ENCODE results near the gene SLC51A.

The SLC51A gene

DNA sequence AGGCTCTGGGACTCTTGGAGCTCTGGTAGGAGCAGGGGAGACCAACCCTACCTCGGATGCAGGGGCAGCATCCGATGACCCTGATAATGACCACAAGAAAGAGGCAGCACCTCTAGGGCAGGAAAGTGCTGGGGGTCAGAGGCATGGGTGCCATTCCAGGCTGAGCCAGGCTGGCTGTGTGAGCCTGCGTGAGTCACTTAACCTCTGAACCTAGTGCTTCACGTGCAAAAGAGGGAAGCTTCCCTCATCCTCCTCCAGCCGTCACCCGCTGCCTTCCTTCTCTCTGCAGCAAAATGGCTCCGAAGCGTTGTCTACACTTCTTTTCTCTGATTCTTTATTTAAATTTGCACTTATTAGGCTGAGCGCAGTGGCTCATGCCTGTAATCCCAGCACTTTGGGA lies 40.6 kb upstream of the SLC51A start:
- POLR2A ChIA-PET = no interaction called here
- TF ChIP-seq, protein P1, sequence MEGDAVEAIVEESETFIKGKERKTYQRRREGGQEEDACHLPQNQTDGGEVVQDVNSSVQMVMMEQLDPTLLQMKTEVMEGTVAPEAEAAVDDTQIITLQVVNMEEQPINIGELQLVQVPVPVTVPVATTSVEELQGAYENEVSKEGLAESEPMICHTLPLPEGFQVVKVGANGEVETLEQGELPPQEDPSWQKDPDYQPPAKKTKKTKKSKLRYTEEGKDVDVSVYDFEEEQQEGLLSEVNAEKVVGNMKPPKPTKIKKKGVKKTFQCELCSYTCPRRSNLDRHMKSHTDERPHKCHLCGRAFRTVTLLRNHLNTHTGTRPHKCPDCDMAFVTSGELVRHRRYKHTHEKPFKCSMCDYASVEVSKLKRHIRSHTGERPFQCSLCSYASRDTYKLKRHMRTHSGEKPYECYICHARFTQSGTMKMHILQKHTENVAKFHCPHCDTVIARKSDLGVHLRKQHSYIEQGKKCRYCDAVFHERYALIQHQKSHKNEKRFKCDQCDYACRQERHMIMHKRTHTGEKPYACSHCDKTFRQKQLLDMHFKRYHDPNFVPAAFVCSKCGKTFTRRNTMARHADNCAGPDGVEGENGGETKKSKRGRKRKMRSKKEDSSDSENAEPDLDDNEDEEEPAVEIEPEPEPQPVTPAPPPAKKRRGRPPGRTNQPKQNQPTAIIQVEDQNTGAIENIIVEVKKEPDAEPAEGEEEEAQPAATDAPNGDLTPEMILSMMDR (IDR thresholded peaks at IDR 0.05; ENCODE audit: insufficient read depth, low read length, missing control alignments) = no peak

DNA sequence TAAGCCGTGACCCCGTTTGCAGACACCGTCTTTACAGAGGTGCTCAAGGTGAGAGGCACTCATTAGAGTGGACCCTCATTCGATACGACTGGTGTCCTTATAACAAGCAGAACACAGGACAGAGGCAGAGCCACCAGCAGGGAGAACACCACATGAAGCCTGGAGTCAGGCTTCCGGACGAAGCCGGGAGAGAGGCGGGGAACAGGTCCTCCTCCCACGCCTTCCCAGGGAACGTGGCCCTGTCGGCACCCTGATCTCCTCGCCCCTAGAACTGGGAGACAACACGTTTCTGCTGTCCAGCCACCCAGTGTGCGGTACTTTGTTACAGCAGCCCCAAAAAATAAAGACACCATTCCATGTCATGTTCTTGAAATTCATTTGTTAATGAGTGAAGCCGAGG lies 38.8 kb upstream of the SLC51A start:
- TF ChIP-seq, protein P1 (IDR thresholded peaks at IDR 0.05; ENCODE audit: insufficient read depth, low read length, missing control alignments) = no peak
- ChIA-PET POLR2A (no interaction called here), CTCF (no interaction called here)
- no peak overlapping the region for H3K4me3 ChIP-seq (ENCODE audit: low read depth, low read length)
- DNase-seq (ENCODE audit: low read depth, low spot score) = no peak

More for the DNA sequence above, 40.6 kb upstream of the SLC51A start:
- no peak for DNase-seq (ENCODE audit: low read depth, low spot score)
- no peak overlapping the region for H3K4me3 ChIP-seq (ENCODE audit: low read depth, low read length)
- CTCF ChIA-PET = no interaction called here

DNA sequence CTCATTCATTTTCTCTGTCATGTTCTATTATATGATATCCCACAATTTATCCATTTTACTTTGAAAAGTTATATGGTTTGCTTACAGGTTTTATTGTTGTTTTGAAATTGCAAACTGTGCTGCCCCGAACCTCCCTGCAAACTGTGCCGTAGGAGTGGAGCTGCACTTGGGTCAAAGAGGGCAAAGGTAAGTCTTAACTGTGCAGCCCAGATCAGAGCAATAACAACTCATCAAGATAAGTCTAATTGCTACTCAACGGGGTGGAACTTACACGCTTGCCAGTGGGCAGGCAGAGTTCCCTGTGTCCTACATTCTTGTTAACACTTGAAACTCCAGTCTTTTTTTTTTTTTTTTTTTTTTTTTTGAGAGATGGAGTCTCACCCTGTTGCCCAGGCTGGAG lies 38.4 kb upstream of the SLC51A start:
- TF ChIP-seq, protein P1 (IDR thresholded peaks at IDR 0.05; ENCODE audit: insufficient read depth, low read length, missing control alignments) = no peak
- DNase-seq (ENCODE audit: low read depth, low spot score) = no peak
- CTCF ChIA-PET = no interaction called here
- POLR2A ChIA-PET = no interaction called here
- no peak overlapping the region for H3K4me3 ChIP-seq (ENCODE audit: low read depth, low read length)

DNA sequence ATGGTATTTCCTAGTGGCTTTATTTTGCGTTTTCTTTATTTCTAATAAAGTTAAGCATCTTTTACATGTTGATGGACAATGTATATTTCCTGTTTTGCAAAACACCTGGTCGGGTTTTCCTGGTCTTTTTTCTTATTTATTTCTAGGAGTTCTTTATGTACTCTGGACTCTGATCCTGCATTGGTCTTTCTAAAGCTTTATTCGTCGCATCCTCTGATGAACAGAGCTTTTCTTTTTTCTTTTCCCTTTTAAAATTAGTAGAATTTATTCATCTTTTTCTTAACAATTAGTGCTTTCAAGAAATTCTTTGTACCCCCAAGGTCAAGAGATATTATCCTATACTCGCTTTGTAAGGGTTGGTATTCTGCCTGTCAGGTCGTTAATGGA lies 37.3 kb upstream of the SLC51A start:
- CTCF ChIA-PET = interaction anchor here (1.0 to 4.3 kb wide), 4 partner anchors 18 to 106 kb away, joined by 3 to 17 read pairs (median 5); no protein-coding TSS in a partner anchor

DNA sequence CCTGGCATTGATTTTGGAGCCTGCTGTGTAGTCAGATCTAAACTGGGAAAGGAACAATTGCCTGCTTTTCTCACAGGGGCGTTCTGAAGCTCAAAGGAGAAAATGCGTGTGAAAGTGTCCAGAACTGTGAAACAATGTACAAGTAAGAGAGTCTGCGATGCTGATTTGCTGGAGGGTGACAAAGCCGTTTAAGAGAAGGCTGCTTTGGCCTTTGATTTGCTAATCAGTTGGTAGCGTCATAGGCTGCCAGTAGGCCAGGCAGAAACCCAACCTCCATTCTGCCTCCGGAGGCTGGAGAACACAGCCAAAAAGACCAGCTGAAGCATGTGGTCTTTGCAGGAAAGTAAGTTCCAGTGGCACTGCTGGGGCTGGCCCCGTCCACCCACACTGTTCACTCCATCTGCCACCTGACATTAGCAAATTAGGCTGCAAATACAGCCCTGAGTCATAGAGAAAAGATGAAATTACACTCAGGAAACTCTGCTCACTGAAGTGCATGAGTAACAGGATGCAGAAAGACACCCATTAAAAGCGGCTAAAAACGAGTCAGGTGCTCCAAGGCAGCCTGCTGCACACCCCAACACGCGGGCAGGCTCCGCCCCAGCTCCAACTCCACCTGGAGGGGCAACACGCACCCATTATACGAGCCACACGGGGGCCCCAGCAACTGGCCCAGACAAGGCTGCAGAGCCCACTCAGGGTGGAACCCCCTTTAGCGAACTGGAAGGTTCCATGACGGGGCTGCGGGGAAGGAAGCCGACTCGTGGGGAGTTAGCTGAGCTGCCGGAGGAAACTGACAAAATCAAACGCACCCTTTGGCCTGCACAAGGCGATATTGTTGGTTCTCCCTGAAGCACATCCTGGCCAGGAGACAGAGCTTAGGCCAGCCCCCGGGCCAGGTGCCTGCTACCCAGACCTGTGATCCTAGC lies 36.7 kb upstream of the SLC51A start:
- POLR2A ChIA-PET = no interaction called here
- CTCF ChIA-PET = interaction anchor here (1.0 to 4.3 kb wide), 4 partner anchors 17 to 106 kb away, joined by 3 to 17 read pairs (median 5); no protein-coding TSS in a partner anchor
- no peak for DNase-seq (ENCODE audit: low read depth, low spot score)
- H3K4me3 ChIP-seq (ENCODE audit: low read depth, low read length) = no peak overlapping the region
- TF ChIP-seq, protein P1 (IDR thresholded peaks at IDR 0.05; ENCODE audit: insufficient read depth, low read length, missing control alignments) = no peak

More for the DNA sequence above, 37.3 kb upstream of the SLC51A start:
- DNase-seq (ENCODE audit: low read depth, low spot score) = no peak
- POLR2A ChIA-PET = no interaction called here
- TF ChIP-seq, protein P1 (IDR thresholded peaks at IDR 0.05; ENCODE audit: insufficient read depth, low read length, missing control alignments) = no peak
- H3K4me3 ChIP-seq (ENCODE audit: low read depth, low read length) = no peak overlapping the region

DNA sequence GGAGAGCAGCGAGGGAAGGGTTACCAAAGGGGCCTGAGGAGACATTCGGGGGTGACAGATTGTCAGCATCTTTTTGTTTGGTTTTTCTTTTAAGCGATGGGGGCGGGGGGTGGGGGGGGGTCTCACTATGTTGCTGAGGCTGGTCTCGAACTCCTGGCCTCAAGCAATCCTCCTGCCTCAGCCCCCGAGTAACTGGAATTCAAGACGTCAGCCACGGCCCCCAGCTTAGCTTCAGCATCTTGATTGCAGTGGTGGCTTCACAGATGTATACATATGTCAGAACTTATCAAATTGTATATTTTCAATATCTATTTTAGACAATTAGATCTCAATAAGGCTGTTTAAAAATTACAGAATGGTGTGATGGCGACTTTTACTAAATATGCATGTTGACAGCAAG lies 36.0 kb upstream of the SLC51A start:
- DNase-seq (ENCODE audit: low read depth, low spot score) = no peak
- H3K4me3 ChIP-seq (ENCODE audit: low read depth, low read length) = no peak overlapping the region
- TF ChIP-seq, protein P1 (IDR thresholded peaks at IDR 0.05; ENCODE audit: insufficient read depth, low read length, missing control alignments) = no peak
- POLR2A ChIA-PET = no interaction called here
- CTCF ChIA-PET = interaction anchor here (2.5 to 4.3 kb wide), 2 partner anchors 17 to 107 kb away, joined by 8 to 17 read pairs; no protein-coding TSS in a partner anchor

Measured in AG04449 (cell line).